PC-9 (cell line): ENCODE measurements around the gene SHROOM3. TPM values are rescaled to one million over a fixed set of nuclear protein-coding genes. Genes with fewer than 3 reads are reported as not detected.

Experiments used
- BruUV-seq: library from RNA; stranded (reverse); fragments of 400-500 nt; replicated peaks from 2 replicates; lab custom pipeline; 2021; lab: Mats Ljungman, UMichigan
- CTCF ChIA-PET: fragments of 300-600 bp; sonication (Branson Sonifier 250); formaldehyde crosslinking; loops from one replicate; lab custom pipeline; 2022; ENCODE audit warnings: antibody characterized with exemption; lab: Charles Lee
- POLR2A ChIA-PET: fragments of 300-600 bp; sonication (Branson Sonifier 250); formaldehyde crosslinking; loops from one replicate; lab custom pipeline; 2022; ENCODE audit warnings: antibody characterized with exemption; ENCODE audit not compliant: unreplicated experiment; lab: Charles Lee
- DNase-seq, 2 experiments: peaks; one replicate each; pipeline versions ENCODE4 v3.0.0 to v3.0.0-alpha.2; 2015 to 2022; ENCODE audit warnings: mixed read lengths in 1 of 2
- H2AFZ ChIP-seq: fragments of 200-600 bp; sonication (generic); 2 replicates; pipeline ENCODE4 v1.8.1; 2017; ENCODE audit warnings: antibody characterized with exemption
- H3F3A ChIP-seq: fragments of 200-600 bp; sonication (generic); 2 replicates; pipeline ENCODE4 v1.8.1; 2017; ENCODE audit warnings: antibody characterized with exemption, mild to moderate bottlenecking, low read depth; ENCODE audit not compliant: insufficient read depth
- H3K27ac ChIP-seq: fragments of 200-600 bp; sonication (generic); 2 replicates; pipeline ENCODE4 v1.6.1; 2016; ENCODE audit warnings: mixed run types
- H3K27me3 ChIP-seq: fragments of 200-600 bp; sonication (generic); 2 replicates; pipeline ENCODE4 v1.6.1; 2016; ENCODE audit warnings: low read depth, mixed run types; ENCODE audit not compliant: insufficient read depth
- H3K36me3 ChIP-seq: fragments of 200-600 bp; sonication (generic); 2 replicates; pipeline ENCODE4 v1.6.1; 2016; ENCODE audit warnings: low read depth, mixed run types
- H3K4me1 ChIP-seq: fragments of 200-600 bp; sonication (generic); replicated peaks from 2 replicates; pipeline ENCODE4 v1.6.1; 2016; ENCODE audit warnings: mixed run types; ENCODE audit not compliant: insufficient read depth
- H3K4me2 ChIP-seq: fragments of 200-600 bp; sonication (generic); 2 replicates; pipeline ENCODE4 v1.6.1; 2017; ENCODE audit warnings: mixed run types
- H3K4me3 ChIP-seq: fragments of 200-600 bp; sonication (generic); 2 replicates; pipeline ENCODE4 v1.6.1; 2016; ENCODE audit warnings: mixed run types
- H3K79me2 ChIP-seq: fragments of 200-600 bp; sonication (generic); 2 replicates; pipeline ENCODE4 v1.6.1; 2017; ENCODE audit warnings: low read depth, mixed run types
- H3K9me2 ChIP-seq: fragments of 200-600 bp; sonication (generic); 2 replicates; pipeline ENCODE4 v1.8.1; 2017; ENCODE audit warnings: mild to moderate bottlenecking; ENCODE audit not compliant: insufficient read depth
- H3K9me3 ChIP-seq: fragments of 200-600 bp; sonication (generic); 2 replicates; pipeline ENCODE4 v1.8.1; 2016; ENCODE audit warnings: low read depth; ENCODE audit not compliant: insufficient read depth
- H4K20me1 ChIP-seq: fragments of 200-600 bp; sonication (generic); 2 replicates; pipeline ENCODE4 v1.8.1; 2017; ENCODE audit not compliant: insufficient read depth
- EZH2 ChIP-seq: fragments of 200-600 bp; sonication (generic); IDR thresholded peaks from 2 replicates; pipeline ENCODE4 v1.8.0; 2017; ENCODE audit warnings: antibody characterized with exemption, low read depth
- intact Hi-C: fragments of 100-400 bp; cut with micrococcal nuclease; formaldehyde crosslinking; loops from one replicate; pipeline ENCODE4 v1.10.0; 2022; ENCODE audit not compliant: unreplicated experiment
- total RNA-seq: library from RNA; stranded (reverse); gene quantifications from 2 replicates; pipeline ENCODE4 v1.2.3, GENCODE V29; 2021
- TF ChIP-seq, protein P1 (sequence below): fragments of 200-600 bp; sonication (generic); conservative IDR thresholded peaks from 2 replicates; pipeline ENCODE4 v1.6.1; 2017; ENCODE audit warnings: mixed run types, antibody characterized with exemption, mild to moderate bottlenecking, moderate library complexity

The SHROOM3 gene
- total RNA-seq, 1 experiment from 2014 or later, result 44.3 TPM

DNA sequence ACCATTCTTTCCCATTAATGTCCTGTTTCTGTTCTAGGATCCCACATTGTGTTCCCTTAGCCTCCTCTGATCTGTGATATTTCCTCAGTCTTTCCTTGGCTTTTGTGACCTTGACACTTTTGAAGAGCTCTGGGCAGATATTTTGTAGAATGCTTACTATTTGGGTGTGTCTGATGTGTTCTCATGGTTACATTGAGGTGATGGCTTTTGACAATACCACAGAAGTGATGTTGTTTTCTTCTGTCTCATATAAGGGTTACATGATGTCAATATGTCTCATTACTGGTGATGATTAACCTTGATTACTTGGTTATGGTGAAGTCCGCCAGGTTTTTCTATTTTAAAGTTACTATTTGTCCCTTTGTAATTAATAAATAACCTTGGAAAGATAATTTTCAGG is 279.2 kb downstream of the SHROOM3 start:
- Histone ChIP-seq H3K4me2 (no peak overlapping the region), H3K4me3 (no peak overlapping the region), H3K27me3 (no peaks in the 10 kb centered on the region), H3K36me3 (peaks cover 4% of the 10 kb centered on the region; the same call in 1 of the 2 replicates), H3K9me2 (no peaks in the 10 kb centered on the region), H2AFZ (no peak overlapping the region), H3K9me3 (no peaks in the 10 kb centered on the region), H3F3A (peaks cover 15% of the 10 kb centered on the region; the same call in 1 of the 2 replicates), H3K27ac (no peak overlapping the region), H3K79me2 (peaks cover 69% of the 10 kb centered on the region), H3K4me1 (peaks cover 12% of the 10 kb centered on the region), H4K20me1 (no peaks in the 10 kb centered on the region)
- ChIA-PET POLR2A (no interaction called here), CTCF (no interaction called here)
- intact Hi-C loops, result no loop called here
- BruUV-seq, result no TSS peak
- no peak for TF ChIP-seq EZH2
- TF ChIP-seq, protein P1, sequence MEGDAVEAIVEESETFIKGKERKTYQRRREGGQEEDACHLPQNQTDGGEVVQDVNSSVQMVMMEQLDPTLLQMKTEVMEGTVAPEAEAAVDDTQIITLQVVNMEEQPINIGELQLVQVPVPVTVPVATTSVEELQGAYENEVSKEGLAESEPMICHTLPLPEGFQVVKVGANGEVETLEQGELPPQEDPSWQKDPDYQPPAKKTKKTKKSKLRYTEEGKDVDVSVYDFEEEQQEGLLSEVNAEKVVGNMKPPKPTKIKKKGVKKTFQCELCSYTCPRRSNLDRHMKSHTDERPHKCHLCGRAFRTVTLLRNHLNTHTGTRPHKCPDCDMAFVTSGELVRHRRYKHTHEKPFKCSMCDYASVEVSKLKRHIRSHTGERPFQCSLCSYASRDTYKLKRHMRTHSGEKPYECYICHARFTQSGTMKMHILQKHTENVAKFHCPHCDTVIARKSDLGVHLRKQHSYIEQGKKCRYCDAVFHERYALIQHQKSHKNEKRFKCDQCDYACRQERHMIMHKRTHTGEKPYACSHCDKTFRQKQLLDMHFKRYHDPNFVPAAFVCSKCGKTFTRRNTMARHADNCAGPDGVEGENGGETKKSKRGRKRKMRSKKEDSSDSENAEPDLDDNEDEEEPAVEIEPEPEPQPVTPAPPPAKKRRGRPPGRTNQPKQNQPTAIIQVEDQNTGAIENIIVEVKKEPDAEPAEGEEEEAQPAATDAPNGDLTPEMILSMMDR, result no peak
- DNase-seq, result no peak

DNA sequence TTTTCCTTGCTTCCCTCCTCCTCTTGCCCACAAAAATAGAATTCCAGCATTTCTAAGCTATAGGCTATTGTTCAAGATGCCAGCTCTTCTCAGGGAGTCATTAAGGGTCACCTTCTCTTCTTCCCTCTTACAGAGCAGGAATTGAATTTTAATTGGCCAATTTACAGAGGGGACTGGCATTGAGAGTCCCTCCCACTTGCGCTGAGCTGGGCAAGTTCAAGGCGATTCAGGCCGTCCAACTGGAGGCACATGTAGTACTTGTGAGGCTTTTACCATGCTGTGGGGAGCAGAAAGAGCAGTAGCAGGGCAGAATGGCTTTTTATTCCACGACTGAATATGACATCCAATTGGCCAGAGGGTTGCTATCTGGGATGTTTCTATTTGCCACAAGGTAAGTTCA is 281.0 kb downstream of the SHROOM3 start:
- ChIA-PET CTCF (interaction anchor here (0.6 kb wide), 1 partner anchor 15 kb away, joined by 3 read pairs; no protein-coding TSS in a partner anchor), POLR2A (no interaction called here)
- H3K9me3 ChIP-seq, result no peaks in the 10 kb centered on the region
- no TSS peak for BruUV-seq
- DNase-seq, result no peak
- H3K4me2 ChIP-seq, result no peak overlapping the region
- peaks cover 15% of the 10 kb centered on the region; the same call in 1 of the 2 replicates for H3F3A ChIP-seq
- no peaks in the 10 kb centered on the region for H4K20me1 ChIP-seq
- H3K9me2 ChIP-seq, result no peaks in the 10 kb centered on the region
- H2AFZ ChIP-seq, result no peak overlapping the region
- no peak overlapping the region for H3K4me3 ChIP-seq
- intact Hi-C loops, result no loop called here
- no peak for TF ChIP-seq EZH2
- TF ChIP-seq, protein P1, result no peak
- H3K79me2 ChIP-seq, result peaks cover 69% of the 10 kb centered on the region
- no peaks in the 10 kb centered on the region for H3K27me3 ChIP-seq
- H3K36me3 ChIP-seq, result peaks cover 4% of the 10 kb centered on the region; the same call in 1 of the 2 replicates
- no peak overlapping the region for H3K27ac ChIP-seq
- H3K4me1 ChIP-seq, result peaks cover 12% of the 10 kb centered on the region

DNA sequence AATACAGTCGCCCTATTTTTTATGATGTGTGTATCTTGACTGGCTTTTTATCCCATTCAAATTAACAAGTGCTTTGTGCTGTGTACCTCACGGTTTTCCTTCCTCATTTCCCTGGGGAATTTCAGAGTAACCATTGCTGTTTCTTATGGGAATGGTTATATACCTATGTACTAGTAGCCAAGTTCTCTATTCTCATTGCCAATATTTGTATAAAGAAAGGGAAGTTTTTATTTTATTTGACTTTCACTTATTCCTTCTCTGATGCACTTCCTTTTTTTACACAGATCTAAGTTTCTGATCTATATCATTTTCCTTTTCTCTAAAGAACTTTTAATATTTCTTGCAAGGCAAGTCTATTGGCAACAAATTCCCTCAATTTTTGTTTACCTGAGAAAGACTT is 281.6 kb downstream of the SHROOM3 start:
- H3K4me1 ChIP-seq, result peaks cover 12% of the 10 kb centered on the region
- no peaks in the 10 kb centered on the region for H4K20me1 ChIP-seq
- H2AFZ ChIP-seq, result no peak overlapping the region
- no peaks in the 10 kb centered on the region for H3K9me3 ChIP-seq
- BruUV-seq, result no TSS peak
- H3K79me2 ChIP-seq, result peaks cover 73% of the 10 kb centered on the region
- H3K36me3 ChIP-seq, result peaks cover 4% of the 10 kb centered on the region; the same call in 1 of the 2 replicates
- ChIA-PET POLR2A (no interaction called here), CTCF (interaction anchor here (0.6 kb wide), 1 partner anchor 16 kb away, joined by 3 read pairs; no protein-coding TSS in a partner anchor)
- 0 out of 2 replicates have a peak overlapping the region, but pooled peaks have one; percentile 7 for H3K4me2 ChIP-seq
- no peak overlapping the region for H3K4me3 ChIP-seq
- no peak for DNase-seq
- H3K9me2 ChIP-seq, result no peaks in the 10 kb centered on the region
- H3F3A ChIP-seq, result peaks cover 15% of the 10 kb centered on the region; the same call in 1 of the 2 replicates
- TF ChIP-seq, protein P1, result no peak
- TF ChIP-seq EZH2, result no peak
- intact Hi-C loops, result no loop called here
- peak overlapping the region; percentile 42 for H3K27ac ChIP-seq
- no peaks in the 10 kb centered on the region for H3K27me3 ChIP-seq
